HG02973 (cell line): ENCODE measurements around the gene ERO1A.

Experiments
- ATAC-seq: cut with Tn5 transposase; IDR thresholded peaks from one replicate; pipeline ENCODE4 v1.9.1; 2021; ENCODE audit warnings: moderate library complexity; ENCODE audit not compliant: unreplicated experiment

ERO1A gene

GRCh38 chr14:52609445-52610044 lies 85.8 kb downstream of the ERO1A start:
- no peak for ATAC-seq

- ATAC-seq: no peak
Measured at GRCh38 chr14:52607061-52607460, 88.3 kb downstream of the ERO1A start.

DNA sequence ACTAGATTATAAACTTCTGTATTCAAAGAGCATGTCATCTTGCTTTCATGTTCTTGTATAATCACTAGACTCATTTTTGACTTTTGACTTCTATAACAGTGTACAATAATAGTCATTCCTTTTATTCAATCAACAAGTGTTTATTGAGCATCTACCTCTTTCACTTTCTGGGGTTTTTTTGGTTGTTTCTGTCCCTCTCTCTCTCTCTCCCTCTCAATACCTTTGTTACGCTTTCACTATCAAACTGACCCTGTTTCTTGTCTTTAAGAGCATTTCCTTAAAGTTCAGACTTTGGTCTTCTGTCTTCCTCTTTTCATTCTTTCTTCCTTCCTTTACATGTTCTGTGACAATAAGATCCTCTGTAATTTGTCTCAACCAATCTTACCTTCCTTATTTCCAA lies 93.2 kb downstream of the ERO1A start:
- no peak for ATAC-seq

GRCh38 chr14:52599974-52600373 lies 95.4 kb downstream of the ERO1A start:
- no peak for ATAC-seq

- no peak for ATAC-seq
Measured at GRCh38 chr14:52598568-52598967, 96.8 kb downstream of the ERO1A start.

DNA sequence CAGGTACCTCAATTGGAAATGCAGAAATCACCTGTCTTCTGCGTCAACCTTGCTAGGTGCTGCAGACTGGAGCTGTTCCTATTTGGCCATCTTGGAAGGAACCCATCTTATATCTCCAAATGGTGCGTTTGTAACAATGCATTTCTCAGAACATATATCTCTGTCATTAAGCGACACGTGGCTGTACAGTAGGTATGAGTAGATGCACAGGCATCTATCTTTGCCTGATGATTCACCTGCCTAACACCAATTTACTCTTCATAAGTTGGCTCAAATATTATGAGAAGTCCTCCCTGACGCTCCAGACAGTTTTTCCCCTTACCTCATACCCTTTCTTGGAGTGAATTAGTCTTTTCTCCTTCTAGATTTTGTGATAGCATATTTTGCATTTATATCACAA lies 98.5 kb downstream of the ERO1A start:
- ATAC-seq: no peak

- no peak for ATAC-seq
Measured at GRCh38 chr14:52596320-52596719, 99.0 kb downstream of the ERO1A start.

GRCh38 chr14:52590318-52590717 lies 105.0 kb downstream of the ERO1A start:
- no peak for ATAC-seq
